SK-N-SH (cell line): ENCODE measurements around the gene HOMER3. TPM values are rescaled to one million over a fixed set of nuclear protein-coding genes. Genes with fewer than 3 reads are reported as not detected.

Experiments used
- CTCF ChIA-PET: fragments of 300-600, 350-600 bp; formaldehyde crosslinking; extraction: SDS; loops from one replicate; lab custom pipeline; 2021; lab: Yijun Ruan, JAX
- POLR2A ChIA-PET: fragments of 350-600 bp; sonication (Branson Sonifier 250); formaldehyde crosslinking; extraction: SDS; loops from one replicate; lab custom pipeline; 2020; ENCODE audit warnings: antibody characterized with exemption, inconsistent platforms; lab: Yijun Ruan, JAX
- DNase-seq: peaks from one replicate; pipeline ENCODE4 v3.0.0; 2012
- H2AFZ ChIP-seq: fragments of 200-600 bp; sonication (generic); 2 replicates; pipeline ENCODE4 v1.8.1; 2016; ENCODE audit warnings: antibody characterized with exemption, mild to moderate bottlenecking, low read depth
- H3F3A ChIP-seq: fragments of 200-600 bp; sonication (generic); replicated peaks from 2 replicates; pipeline ENCODE3; 2016; ENCODE audit warnings: antibody characterized with exemption, mild to moderate bottlenecking; ENCODE audit not compliant: insufficient read depth
- H3K27ac ChIP-seq, 2 experiments: fragments of 200-500 bp in 1 of 2; fragments of 200-600 bp in 1 of 2; sonication (Bioruptor generic) in 1 of 2; sonication (generic), shearing (Covaris generic) in 1 of 2; 2 replicates each; pipeline versions ENCODE4 v1.5.1 to v1.6.1; 2014 to 2016; ENCODE audit warnings: low read depth in 2 of 2, inconsistent platforms in 1 of 2, low read length in 1 of 2, mild to moderate bottlenecking in 1 of 2, mixed read lengths in 1 of 2
- H3K27me3 ChIP-seq: fragments of 200-600 bp; sonication (generic), shearing (Covaris generic); 2 replicates; pipeline ENCODE4 v1.6.1; 2016; ENCODE audit warnings: mixed run types; ENCODE audit not compliant: insufficient read depth
- H3K36me3 ChIP-seq, 2 experiments: fragments of 200-500 bp in 1 of 2; fragments of 200-600 bp in 1 of 2; sonication (Bioruptor generic) in 1 of 2; sonication (generic) in 1 of 2; replicated peaks in 1 of 2; 2 replicates each; pipeline versions ENCODE3 to v1.5.1; 2014 to 2016; ENCODE audit warnings: low read length in 1 of 2, mild to moderate bottlenecking in 1 of 2; ENCODE audit not compliant: insufficient read depth in 2 of 2, control insufficient read depth in 1 of 2
- H3K4me1 ChIP-seq, 2 experiments: fragments of 200-500 bp in 1 of 2; fragments of 200-600 bp in 1 of 2; sonication (Bioruptor generic) in 1 of 2; sonication (generic), shearing (Covaris generic) in 1 of 2; 2 replicates each; pipeline versions ENCODE4 v1.5.1 to v1.6.1; 2014 to 2016; ENCODE audit warnings: low read depth in 1 of 2, low read length in 1 of 2, mixed run types in 1 of 2; ENCODE audit not compliant: insufficient read depth in 2 of 2, control insufficient read depth in 1 of 2
- H3K4me2 ChIP-seq: fragments of 200-600 bp; sonication (generic), shearing (Covaris generic); 2 replicates; pipeline ENCODE4 v1.6.1; 2017; ENCODE audit warnings: mixed run types
- H3K4me3 ChIP-seq, 2 experiments: fragments of 200-500 bp in 1 of 2; fragments of 200-600 bp in 1 of 2; sonication (Bioruptor generic) in 1 of 2; sonication (generic), shearing (Covaris generic) in 1 of 2; 2 replicates each; pipeline versions ENCODE4 v1.5.1 to v1.8.1; 2014 to 2016; ENCODE audit warnings: low read depth in 2 of 2, inconsistent platforms in 1 of 2, low read length in 1 of 2, mild to moderate bottlenecking in 1 of 2, mixed read lengths in 1 of 2, moderate library complexity in 1 of 2
- H3K79me2 ChIP-seq: fragments of 200-600 bp; sonication (generic); 2 replicates; pipeline ENCODE4 v1.8.1; 2017; ENCODE audit warnings: mild to moderate bottlenecking; ENCODE audit not compliant: insufficient read depth
- H3K9ac ChIP-seq: fragments of 200-600 bp; sonication (generic); 2 replicates; pipeline ENCODE4 v1.6.1; 2017; ENCODE audit warnings: mixed run types
- H3K9me2 ChIP-seq: fragments of 200-600 bp; sonication (generic); 2 replicates; pipeline ENCODE4 v1.6.1; 2017; ENCODE audit warnings: mixed run types
- H3K9me3 ChIP-seq: fragments of 200-600 bp; sonication (generic); 2 replicates; pipeline ENCODE4 v1.6.1; 2017; ENCODE audit warnings: mixed run types, mild to moderate bottlenecking, moderate library complexity
- H4K20me1 ChIP-seq: fragments of 200-600 bp; sonication (generic); 2 replicates; pipeline ENCODE4 v1.6.1; 2017; ENCODE audit warnings: mild to moderate bottlenecking, mixed run types; ENCODE audit not compliant: insufficient read depth
- CTCF ChIP-seq: fragments of 200-600 bp; sonication (generic); IDR thresholded peaks from 2 replicates; pipeline ENCODE4 v1.6.1; 2017; ENCODE audit warnings: antibody characterized with exemption, mild to moderate bottlenecking, moderate library complexity
- MEF2A ChIP-seq: IDR thresholded peaks from 2 replicates; pipeline ENCODE4 v1.4.0; 2012; ENCODE audit warnings: low read depth, borderline replicate concordance
- MXI1 ChIP-seq: IDR thresholded peaks from 2 replicates; pipeline ENCODE4 v1.6.1; 2012; ENCODE audit warnings: mild to moderate bottlenecking, low read depth, low read length, improper control_type of control experiment
- RCOR1 ChIP-seq: fragments of 150-350 bp; IDR thresholded peaks from 2 replicates; pipeline ENCODE4 v1.6.1; 2017; ENCODE audit warnings: antibody characterized with exemption, low read length
- SMC3 ChIP-seq: IDR thresholded peaks from 2 replicates; pipeline ENCODE4 v1.6.1; 2012; ENCODE audit warnings: low read depth, low read length, improper control_type of control experiment
- TEAD4 ChIP-seq: IDR thresholded peaks from 2 replicates; pipeline ENCODE4 v1.4.0; 2012; ENCODE audit warnings: mild to moderate bottlenecking, borderline replicate concordance; ENCODE audit not compliant: insufficient read depth
- YY1 ChIP-seq: IDR thresholded peaks from 2 replicates; pipeline ENCODE4 v1.4.0; 2012; ENCODE audit warnings: low read depth, mild to moderate bottlenecking
- WGBS: methylation state at CpG from one replicate; pipeline ENCODE4 v1.1.6; 2017; ENCODE audit warnings: low lambda C conversion rate; 5-methylcytosine and 5-hydroxymethylcytosine counted together
- polyA plus RNA-seq, 3 experiments: library from polyadenylated mRNA; depleted of rRNA; stranded (reverse); fragments of >200 nt; gene quantifications; 2 replicates each; pipeline ENCODE4 v1.2.3, GENCODE V29; 2012

Gene HOMER3
- polyA plus RNA-seq, 1 of the 3 experiments (the other 2 are of a cell fraction), result 83.0 TPM

DNA sequence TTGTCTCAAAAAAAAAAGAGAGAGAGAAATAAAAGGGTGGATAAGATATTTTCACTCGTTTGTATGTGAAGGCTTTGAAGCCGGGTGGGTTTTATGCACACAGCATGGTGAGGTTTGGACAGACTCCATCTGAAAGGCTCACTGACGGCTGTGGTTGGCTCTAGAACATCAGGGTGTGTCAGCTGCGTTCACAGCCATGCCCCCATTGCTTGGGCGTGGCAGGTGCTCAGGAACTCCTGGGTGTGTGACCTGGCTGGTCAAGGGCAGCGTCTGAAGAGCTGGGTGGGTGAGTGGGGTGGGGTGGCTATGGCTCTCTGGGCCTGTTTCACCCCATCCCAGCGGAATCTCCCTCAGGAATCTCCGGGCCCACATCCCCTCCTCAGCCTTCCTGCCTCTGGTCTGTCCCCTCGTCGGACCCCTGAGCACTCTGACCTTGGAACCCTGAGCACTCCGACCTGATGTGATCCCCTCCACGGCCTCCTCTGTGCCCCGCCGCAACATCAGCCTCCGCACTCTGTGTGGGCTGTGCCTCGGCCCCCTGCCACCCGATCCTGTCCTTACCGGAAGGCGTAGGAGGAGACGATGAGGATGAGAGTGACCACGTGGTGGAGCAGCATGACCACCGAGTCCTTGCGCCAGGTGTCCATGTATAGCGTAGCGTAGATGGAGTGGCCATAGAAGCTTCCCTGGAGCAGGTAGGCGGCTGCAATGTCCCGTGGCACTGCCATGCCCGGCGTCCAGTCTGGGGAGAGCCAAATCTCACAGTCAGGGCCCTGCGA lies 57.3 kb downstream of the HOMER3 start:
- CTCF ChIA-PET, result interaction anchor here (5.0 kb wide), 1 partner anchor 11 kb away, joined by 23 read pairs; the partner anchor contains the start of gene CERS1
- no peak for DNase-seq
- Histone ChIP-seq H3K27ac (no peak overlapping the region), H3F3A (no peaks in the 10 kb centered on the region)
- 90% methylated on average over 22 of the region's 30 CpGs for WGBS
- TF ChIP-seq MEF2A (no peak), YY1 (no peak)
- TF ChIP-seq, all 33 proteins: peak for 0
- Histone ChIP-seq H3K79me2 (no peaks in the 10 kb centered on the region), H3K9me2 (no peaks in the 10 kb centered on the region), H3K27me3 (no peaks in the 10 kb centered on the region), H3K4me1 (no peaks in the 10 kb centered on the region), H2AFZ (no peak overlapping the region), H3K4me2 (no peak overlapping the region), H3K4me3 (no peak overlapping the region), H3K36me3 (no peaks in the 10 kb centered on the region), H3K9ac (no peak overlapping the region), H3K9me3 (no peaks in the 10 kb centered on the region), H4K20me1 (no peaks in the 10 kb centered on the region)
- POLR2A ChIA-PET, result interaction anchor here (0.6 to 0.8 kb wide), 2 partner anchors 11 to 235 kb away, joined by 3 read pairs; no protein-coding TSS in a partner anchor

- WGBS, result 84% methylated on average over 7 of the region's 7 CpGs
- H3F3A ChIP-seq, result no peaks in the 10 kb centered on the region
- no peaks in the 10 kb centered on the region for H4K20me1 ChIP-seq
- H3K4me2 ChIP-seq, result no peak overlapping the region
- no peaks in the 10 kb centered on the region for H3K36me3 ChIP-seq
- TF ChIP-seq CTCF (no peak), RCOR1 (no peak), SMC3 (no peak), TEAD4 (no peak), MXI1 (no peak)
- DNase-seq, result no peak
- no peaks in the 10 kb centered on the region for H3K9me2 ChIP-seq
- POLR2A ChIA-PET, result no interaction called here
- H3K27me3 ChIP-seq, result no peaks in the 10 kb centered on the region
- no peaks in the 10 kb centered on the region for H3K4me1 ChIP-seq
- no peaks in the 10 kb centered on the region for H3K79me2 ChIP-seq
- no peaks in the 10 kb centered on the region; the same call in 1 of the 2 replicates for H3K9me3 ChIP-seq
- no peak overlapping the region for H2AFZ ChIP-seq
- H3K9ac ChIP-seq, result no peak overlapping the region
- no peak overlapping the region for H3K4me3 ChIP-seq
- no peak overlapping the region for H3K27ac ChIP-seq
- CTCF ChIA-PET, result interaction anchor here (2.8 to 5.0 kb wide), 2 partner anchors 14 to 15 kb away, joined by 23 read pairs; partner anchors contain the start of gene CERS1
Measured at GRCh38 chr19:18881491-18881890, 59.5 kb downstream of the HOMER3 start.
